T1000 (cell line): Measurements from ENCODE around the gene MAB21L4.
A peak's percentile ranks its signal among the peaks of the same experiment; 100 is the strongest.

Source experiments
- DNase-seq: peaks from one replicate; lab custom pipeline; 2025; ENCODE audit warnings: mixed read lengths; lab: John Stamatoyannopoulos, UW

MAB21L4 gene

GRCh38 chr2:240911641-240912265 is 15.8 kb upstream of the MAB21L4 start:
- peak; percentile 31 for DNase-seq

- no peak for DNase-seq
These were observed 13.4 kb upstream of the MAB21L4 start for GRCh38 chr2:240909216-240909974.

DNA sequence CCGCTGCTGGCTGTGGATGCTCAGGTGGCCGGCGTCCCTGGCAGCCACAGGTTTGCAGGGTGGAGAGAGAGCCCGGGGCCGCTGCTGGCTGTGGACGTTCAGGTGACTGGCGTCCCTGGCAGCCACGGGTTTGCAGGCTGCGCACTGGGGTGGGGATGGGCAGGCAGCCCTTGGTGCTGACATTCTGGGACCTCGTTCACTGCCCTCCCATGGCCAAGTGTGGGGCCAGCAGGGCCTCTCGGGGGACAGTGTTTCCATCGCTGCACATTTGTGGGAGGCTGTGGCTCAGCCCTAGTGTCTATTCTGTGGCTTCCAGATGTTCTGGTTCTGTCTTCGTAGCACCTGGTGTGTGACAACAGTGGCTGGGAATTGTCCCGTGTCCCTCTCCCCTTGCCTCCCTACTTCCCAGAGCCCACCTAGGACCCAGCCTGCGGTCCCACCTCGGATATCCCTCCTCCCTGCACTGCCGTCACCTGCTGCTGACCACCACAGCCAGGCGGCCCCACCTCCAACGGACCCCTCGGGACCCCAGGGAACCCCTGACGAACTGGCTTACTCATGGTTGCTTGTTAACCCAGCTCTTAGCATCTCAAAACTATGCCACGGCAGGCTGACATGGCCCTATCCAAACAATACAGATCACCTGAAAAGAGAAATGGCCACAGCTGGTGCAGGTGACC is 11.1 kb upstream of the MAB21L4 start:
- DNase-seq = no peak

DNA sequence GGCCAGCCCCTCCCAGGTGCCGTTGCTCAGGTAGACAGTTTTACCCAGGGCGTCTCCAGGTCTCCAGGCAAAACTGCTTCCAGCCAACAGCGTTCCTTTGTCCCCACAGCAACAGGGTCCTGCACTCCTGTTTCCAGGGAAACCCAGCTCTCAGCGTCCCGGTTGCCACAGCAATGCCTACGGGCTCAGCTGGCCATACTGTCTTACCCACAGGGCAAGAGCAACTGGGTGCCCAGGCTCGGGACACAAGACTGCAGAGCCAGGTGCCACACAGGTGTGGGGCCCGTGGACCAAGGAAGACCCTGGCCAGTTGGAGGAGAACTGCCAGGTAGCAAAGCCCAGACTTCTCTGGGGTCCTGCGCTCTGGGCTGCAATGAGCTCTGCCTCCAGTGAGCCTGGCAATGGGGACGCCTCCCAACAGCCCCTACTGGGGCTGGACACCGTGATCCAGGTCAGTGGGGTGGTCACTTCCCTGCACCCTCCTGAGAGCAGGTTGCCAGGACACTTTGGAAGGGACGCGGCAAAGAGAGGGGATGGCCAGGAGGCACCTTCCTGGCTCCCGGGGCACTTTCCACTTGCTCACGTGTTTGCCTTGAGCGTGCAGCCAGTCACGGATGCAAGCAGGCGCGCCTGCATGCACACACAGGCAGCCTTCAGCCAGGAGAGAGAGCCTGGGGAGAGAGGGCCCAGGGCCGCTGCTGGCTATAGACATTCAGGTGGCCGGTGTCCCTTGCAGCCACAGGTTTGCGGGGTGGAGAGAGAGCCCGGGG is 10.4 kb upstream of the MAB21L4 start, which contains the start of gene CROCC2:
Gene CROCC2 (plus strand): TSS at position 196 of the 770 bp plus-strand sequence. CDS start 178 bp downstream, at position 374.
- no peak for DNase-seq

- DNase-seq = no peak
These were observed 9.3 kb upstream of the MAB21L4 start for GRCh38 chr2:240905176-240905781.

DNA sequence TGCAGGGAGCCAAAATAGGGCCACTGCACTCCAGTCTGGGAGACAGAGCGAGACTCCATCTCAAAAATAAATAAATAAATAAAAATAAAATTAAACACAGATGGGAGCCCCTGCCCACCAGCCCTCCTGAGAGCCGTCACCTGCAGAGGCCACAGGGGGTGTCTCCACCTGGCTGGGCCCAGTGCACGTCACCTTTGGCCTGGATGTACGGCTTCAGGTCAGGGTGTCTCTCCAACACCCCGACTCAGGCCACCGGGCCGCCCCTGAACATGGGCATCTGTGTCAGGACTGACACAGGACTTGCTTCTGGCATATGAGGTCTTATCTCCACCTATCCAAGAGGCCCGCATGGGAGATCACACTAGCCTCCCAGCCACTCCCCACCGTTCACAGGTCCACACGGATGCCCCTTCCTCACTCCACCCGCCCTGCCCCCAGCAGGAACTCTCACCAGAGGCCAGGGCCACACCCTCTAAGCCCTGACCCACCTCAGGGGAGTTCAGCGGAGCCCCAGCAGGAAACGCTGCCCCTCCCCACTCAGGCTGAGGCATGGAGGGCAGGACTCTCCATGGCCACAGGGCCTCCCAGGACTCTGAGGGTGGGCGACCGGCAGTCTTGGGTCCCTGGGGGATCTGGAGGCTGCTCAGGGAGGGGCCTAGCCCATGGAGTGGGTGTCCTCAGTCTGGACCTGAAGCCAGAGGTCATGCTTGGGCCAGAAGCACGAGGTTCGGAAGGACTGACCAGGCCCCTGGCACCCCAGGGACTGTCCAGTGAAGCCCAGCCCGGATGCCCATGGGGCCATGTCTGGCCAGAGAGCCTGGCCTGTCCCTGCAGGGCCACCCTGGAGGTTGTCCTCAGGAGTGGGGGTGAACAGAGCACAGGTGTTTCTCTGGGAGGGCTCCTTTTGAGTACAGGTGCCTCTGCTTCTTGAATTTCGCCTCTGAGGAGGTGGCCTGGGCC is 8.5 kb upstream of the MAB21L4 start:
- DNase-seq = no peak

GRCh38 chr2:240903191-240904060 is 7.5 kb upstream of the MAB21L4 start:
- no peak for DNase-seq

DNA sequence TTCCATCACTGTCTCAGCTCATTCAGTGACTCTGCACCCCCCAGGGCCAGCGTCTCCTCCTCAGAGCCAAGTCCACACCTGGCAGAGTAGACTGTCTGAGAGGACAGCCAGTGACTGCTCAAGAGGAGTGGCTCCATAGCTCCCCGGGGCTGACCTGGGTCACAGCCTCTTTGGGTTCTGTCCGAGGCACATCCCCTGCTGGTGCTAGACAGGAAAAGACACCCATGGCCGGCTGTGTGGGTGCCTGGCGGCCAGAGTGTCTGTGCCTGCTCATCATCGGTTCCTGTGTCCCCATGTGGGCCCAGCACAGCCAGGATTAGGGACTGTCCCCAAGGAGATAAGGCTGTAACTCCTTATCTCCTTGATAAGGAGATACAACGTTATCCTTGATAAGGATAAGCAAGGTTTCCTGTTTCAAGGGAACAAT is 6.7 kb upstream of the MAB21L4 start:
- DNase-seq = no peak

DNA sequence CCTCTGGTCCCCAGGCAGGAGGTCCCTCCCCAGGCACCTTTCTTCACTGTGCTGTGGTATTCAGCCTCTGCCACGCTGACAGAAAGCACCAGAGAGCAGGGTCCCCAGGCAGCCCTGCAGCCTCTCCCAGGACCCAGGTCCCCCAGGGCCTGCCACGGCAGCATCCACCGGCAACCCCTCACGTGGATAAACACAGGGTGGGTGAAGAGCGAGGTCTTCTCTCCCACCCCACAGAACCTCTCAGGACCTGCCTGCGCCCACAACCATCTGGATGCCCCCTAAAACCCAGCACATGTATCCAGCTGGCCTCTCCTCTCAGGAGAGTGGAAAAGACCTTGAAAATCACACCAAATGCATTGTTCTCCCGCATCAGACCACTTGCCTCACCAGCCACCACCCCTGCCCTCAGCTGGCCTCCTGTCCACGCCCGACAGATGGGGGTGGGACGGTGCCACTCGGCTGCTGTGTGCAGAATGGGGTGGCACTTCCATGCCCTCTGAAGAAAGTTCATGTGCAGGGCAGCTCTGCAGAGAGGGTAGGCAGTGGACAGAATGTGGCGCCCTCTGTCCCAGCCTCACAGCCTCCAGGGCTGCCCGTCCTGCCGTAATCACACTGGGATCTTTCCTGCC is 6.1 kb upstream of the MAB21L4 start:
- DNase-seq = no peak

- no peak for DNase-seq
These were observed 4.3 kb upstream of the MAB21L4 start for GRCh38 chr2:240900141-240900860.

- DNase-seq = no peak
These were observed 3.5 kb upstream of the MAB21L4 start for GRCh38 chr2:240899468-240899865.

DNA sequence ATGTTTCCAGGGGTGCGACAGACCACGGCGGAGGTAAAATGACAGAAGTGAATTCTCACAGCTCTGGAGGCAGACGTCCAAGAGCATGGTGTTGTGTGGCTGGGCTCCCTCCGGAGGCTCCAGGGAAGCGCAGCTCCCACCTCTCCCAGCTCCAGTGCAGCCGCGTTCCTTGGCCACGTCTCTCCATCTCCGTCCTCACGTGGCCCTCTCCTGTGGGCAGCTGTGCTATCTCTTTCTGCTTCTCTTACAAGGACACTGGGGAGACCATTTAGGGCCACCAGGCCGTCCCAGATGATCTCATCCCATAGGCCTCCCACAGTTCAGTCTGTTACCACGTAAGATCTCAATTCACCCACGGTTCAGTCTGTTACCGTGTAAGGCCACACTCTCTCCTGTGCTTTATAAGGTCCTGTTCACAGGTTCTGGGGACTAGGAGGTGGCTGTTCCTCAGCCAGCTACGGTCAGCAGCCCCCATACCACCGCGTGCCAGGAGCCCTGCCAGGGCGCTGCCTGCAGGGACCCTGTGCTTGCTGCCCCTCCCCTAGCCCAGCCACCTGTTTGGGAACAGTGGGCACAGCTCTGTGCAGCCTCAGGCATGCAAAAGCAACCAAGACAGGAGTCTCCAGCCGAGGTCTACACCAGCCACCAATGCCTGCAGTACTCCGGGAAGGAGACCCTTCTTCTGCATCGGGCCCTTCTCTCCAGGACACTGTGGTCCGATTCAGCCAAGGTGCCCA is 2.9 kb upstream of the MAB21L4 start:
- DNase-seq = no peak

DNA sequence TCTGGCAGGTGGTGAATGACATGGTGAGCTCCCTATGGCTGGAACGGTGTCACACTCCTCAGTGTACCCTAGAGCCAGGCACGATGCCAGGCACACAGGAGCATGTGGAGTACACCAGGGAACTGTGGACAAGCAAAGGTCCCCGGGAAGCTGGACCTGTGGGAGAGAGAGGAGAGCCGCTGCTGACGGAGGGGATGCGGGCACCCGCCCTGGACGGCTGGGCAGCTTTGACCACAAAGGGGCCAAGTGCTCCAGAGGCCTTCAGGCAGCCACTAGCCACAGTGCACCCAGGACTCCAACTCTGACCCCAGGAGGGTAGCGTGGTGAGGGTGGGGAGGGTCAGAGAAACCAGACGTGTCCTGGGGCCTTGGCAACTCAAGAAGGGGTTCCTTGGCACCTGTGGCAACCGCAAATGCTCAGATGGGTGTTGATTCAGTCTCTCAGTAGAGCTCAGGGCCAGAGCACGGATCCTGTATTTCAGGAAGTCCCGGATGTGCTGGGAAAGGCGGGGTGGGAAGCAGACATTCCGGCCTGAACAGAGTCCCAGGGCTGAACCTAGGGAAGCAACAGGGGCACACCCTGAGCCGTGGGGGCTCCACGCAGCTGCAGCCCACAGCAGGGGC is 2.3 kb upstream of the MAB21L4 start:
- DNase-seq = no peak

DNA sequence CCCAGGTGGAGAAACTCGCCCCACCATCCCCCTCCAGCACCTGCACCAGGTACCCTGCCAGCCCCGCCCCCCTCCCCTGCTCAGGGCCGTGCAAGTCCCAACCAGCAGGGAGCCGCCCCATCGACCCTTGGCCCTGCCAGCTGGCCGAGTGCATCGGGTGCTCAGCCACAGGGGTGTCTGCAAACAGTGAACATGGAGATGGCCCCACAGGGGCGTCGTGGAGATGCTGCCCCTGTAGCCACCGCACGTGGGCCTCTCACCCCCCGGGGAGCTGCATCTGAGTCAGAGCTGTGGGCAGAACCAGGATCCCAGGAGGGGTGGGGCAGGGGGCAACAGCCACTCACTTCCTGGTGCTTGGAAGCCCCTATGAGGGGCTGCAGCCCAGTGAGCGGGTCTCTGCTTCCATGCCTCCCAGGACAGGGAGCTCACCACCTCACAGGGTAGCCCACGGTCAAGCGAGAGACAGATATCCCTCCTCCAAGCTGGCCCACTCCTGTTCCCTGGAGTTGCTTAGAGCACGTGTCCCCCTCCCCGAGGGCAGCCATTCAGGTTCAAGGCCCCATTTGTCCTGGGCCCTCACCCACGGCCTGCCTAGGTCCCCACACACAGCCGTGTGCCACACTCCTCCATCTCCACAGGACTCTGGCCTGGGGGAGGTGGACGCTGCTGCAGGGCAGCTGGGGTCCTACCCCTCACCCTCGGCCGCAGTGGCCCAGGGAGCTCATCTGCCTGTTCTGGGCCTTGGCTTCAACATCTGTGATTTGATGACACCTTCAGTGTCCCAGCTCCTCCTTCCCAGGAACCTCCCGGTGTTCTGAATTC is 1.1 kb upstream of the MAB21L4 start:
- DNase-seq = no peak

DNA sequence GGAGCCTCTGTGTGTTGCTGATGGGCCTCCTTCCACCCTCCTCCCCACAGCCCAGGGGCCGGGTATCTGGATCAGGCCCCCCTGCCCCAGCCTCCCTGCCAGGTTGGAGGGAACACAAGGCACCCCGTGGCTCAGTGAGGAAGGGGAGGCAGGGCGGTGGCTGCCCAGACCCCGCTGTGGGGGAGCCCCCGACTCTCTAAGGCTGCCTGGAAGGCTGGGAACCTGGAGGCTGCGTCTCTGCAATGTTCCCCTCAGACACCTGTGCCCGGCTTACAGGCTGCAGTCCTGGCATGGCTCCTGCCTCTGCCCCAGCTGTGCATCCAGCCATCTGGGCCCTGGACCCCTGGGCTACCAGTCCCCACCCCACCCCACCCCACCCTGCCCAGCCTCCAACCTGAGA is 438 bp upstream of the MAB21L4 start:
- no peak for DNase-seq

DNA sequence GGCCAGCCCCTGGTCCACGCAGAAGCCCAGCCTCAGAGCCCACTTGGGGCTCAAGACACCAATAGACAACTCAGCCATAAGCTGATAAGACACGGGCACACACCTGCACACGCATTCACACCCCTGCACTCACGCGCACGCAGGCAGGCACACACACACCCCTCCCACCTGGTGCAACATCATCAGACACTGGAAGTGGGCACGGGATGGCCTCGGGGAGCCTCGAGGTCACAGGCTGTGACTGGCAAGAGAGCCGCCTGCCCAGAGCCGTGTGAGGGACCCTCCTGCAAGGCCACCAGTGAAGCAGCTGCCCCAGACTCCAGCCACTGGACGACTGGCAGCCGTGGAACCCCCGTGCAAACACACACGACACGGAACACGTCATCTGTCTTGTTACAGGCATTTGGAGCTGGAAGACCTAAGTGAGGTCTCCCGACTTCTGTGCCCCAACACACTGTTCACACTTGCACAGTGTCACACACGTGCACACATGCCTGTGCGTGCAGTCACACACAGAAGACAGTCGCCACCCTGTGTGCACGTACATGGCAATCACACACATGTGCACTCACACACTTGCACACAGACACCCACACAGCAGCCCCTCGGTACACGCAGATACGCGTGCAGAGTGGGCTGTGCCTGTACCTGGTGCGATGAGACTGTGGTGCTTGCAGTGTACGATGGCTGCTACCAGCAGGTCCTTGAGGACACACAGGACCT is 959 bp downstream of the MAB21L4 start:
- no peak for DNase-seq
